HG02588 (cell line): ENCODE measurements around the gene GAREM1.

Experiments
- ATAC-seq: cut with Tn5 transposase; IDR thresholded peaks from one replicate; pipeline ENCODE4 v1.9.1; 2021; ENCODE audit warnings: mild to moderate bottlenecking, moderate library complexity; ENCODE audit not compliant: unreplicated experiment

GAREM1 gene

DNA sequence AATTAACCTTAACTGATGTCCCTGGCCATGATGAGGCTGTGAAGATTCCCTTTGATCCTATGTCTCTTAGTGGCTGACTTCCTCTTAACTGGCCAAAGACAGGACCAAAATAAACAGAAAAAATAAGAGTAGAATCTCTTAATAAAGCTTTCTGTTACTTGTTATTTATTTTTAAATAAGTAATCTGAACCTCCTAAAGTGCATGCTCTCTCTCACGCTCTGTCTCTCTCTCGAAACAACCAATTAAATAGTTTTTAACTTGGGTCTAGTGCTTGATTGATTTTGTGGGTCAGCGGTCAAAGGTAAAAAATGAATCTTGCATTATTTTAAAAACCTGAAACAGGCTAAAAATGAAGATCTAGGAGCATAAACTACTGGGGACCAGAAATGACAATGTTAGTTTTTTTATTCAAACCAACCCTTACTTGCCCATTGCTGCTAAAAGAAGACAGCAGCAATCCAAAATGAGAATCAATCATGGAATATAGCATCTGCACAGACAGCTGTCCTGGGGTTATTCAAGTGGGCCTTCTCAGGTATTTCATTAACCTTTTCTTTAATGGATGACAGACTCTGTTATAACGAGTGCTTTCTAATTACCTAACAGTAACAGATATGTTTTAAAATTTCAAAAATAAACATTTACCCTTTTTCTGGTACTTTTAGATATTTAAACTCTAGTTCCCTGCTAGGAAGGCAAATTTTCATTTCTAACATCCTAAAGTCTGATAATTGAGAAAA lies 11.2 kb downstream of the GAREM1 start:
- ATAC-seq = no peak

DNA sequence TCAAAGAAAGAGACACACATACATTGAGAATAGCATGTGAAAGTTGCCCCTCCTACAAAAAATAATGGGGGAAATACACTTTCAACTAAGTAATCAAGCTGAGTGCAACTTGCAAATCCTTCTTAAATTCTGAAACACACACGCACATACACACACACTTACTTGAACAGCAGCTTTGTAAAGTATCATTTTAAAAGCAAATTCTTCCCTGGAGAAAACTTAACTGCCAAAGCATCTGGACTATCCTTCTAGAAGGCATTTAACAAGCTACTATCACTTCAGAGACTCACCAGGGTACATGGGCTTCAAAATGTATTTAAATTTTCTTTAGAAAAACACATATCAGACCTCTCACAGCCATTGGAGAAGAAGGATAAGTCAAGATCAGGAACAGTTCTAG lies 15.3 kb downstream of the GAREM1 start:
- no peak for ATAC-seq

DNA sequence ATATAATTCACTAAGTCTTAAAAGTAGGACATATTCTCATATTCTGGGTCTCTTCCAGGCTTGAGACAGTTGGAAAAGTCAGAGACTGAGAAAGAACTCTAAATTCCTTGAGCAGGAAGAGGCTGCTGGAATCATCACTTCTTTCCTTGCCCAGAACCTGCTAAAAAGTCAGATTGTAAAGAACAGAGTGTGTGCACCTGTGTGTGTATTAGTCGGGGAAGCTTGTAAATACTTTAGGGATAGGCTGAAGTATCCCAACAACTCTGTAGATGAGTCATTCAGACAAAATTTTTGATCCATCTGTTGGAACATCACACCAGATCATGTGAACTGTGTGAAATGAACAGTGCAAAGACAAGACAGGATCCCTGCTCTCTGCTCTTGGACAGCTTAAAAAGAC lies 16.1 kb downstream of the GAREM1 start:
- no peak for ATAC-seq

DNA sequence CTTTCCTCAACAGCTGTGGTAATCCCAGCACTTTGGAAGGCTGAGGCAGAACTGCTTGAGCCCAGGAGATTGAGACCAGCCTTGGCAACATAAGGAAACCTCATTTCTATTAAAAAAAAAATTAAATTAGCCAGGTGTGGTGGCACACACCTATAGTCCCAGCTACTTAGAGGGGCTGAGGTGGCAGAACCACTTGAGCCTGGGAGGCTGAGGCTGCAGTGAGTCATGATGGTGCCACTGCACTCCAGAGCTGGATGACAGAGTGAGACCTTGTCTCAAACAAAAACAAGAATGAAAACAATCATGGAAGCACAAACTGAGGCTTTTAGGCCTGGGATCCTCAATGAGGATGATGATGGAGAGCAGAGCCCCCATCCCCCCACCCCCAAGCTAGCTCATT lies 19.8 kb downstream of the GAREM1 start:
- ATAC-seq = no peak

DNA sequence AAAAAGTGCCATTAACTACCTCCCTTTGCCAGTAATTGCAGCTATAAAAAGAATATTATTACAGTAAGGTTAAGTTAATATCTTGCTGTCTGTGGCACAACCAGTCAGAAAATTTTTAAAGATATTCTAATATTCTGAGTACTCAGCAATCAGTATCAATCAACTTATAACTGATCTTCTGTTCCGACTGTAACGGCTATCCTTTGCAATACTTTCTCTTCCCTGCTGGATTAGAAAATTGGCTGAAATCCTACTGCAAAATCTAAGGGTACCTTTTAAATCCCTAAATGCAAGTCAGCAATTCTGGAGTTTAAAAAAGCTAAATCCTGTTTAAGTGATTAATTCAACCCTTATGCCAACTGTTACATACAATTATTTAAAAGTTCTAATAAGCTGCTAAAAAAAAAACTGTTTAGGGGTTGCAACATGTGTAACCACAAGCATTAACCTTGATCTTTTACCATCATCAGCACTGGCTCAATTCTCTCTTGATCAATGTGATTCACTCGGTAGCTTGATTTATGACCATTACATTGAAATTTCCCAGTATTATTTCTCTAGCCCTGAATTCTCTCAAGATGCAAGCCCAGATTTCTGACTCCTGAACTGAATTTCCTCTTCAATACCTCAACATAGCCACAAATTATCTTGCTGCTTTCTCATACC lies 20.5 kb downstream of the GAREM1 start:
- no peak for ATAC-seq

DNA sequence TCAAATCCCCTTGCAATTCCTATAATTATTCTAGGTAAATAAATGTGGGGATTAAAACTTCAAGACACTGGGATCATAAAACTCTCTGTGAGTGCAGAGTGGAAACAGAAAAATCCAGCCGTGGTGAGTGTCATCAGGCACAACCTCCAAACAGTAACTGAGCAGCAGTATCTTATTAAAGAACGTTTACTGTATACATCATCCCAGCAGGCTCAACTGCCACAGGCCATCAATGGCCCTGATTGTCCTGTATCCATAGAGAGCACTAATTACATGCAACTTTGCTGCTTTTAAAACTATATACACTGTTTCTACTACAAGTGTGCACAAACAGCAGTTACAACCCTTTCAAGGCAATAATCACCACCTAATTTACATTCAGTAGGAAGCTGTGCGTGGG lies 23.9 kb downstream of the GAREM1 start:
- no peak for ATAC-seq

DNA sequence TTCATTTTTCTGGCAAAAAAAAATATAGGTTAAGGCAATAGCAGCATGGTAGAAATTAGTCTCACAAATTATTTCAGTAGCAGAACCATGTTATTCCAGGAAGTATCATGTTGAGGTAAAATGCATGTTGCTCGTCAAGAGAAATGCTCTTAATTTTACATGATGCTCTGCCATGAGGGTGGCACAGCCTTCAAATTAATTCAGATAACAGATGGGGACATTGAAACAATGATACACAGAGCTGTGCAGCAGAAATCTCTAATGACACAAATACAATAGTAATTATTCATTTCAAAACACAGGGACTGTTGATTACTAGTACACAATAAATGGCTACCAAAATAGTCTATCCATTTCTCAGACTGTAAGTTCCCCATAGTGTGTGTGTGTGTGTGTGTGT lies 24.8 kb downstream of the GAREM1 start:
- ATAC-seq = no peak

DNA sequence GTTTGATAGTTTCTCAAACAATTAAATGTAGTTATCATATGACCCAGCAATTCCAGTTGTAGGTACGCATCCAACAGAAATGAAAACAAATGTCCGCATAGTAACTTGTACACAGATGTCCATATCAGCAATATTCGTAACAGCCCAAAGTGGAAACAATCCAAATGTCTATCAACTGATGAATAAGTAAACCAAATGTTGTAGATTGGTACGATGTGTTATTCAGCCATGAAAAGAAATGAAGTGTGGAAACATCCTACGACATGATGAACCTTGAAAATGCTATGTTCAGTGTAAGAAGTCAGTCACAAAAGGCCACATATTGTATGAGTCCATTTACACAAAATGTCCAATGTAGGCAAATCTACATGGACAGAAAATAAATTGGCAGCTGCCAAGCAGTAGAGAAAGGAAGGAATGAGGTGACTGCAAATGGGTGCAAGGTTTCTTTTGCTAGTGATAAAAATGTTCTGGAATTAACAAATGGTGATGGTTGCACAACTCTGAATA lies 26.9 kb downstream of the GAREM1 start:
- no peak for ATAC-seq

DNA sequence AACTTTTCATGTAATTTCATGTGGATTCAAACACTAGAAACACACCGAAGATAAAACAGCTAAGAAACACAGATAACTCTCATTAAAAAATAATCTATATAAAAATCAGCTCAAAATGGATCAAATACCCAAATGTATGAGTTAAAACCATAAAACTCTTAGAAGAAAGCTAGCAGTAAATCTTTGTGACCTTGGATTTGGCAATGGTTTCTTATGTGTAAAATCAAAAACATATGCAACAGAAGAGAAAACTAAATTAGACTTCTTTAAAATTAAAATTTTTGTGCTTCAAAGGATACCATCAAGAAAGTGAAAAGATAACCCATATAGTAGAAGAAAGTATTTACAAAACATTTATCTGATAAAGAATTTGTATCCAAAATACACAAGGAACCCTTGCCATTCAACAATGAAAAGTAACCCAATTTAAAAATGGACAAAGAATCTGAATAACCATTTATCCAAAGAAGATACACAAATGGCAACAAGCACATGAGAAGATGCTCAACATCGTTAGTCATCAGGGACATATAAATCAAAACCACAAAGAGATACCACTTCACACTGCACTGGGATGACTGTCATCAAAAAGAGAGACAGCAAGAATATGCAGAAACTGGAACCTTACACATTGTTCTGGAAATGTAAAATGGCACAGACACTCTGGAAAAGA lies 27.5 kb downstream of the GAREM1 start:
- no peak for ATAC-seq

DNA sequence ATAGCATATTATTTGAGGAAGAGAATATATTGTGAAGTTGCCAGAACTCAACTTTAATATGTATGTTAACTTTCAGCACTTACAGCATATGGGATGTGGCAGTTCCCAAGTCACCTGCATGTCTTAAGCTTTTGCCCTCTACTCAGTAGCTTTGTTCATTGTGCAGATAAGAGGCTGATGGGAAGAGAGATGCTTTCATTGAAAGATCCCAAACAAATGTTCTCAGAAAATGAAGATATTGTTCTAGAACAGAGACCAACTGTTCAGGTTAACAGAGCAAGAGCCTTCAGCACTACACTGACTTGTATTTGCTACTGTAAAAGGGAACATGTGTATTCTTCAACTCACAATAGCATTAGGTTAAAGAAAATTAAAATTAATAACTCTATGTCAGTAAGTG lies 28.1 kb downstream of the GAREM1 start:
- no peak for ATAC-seq

DNA sequence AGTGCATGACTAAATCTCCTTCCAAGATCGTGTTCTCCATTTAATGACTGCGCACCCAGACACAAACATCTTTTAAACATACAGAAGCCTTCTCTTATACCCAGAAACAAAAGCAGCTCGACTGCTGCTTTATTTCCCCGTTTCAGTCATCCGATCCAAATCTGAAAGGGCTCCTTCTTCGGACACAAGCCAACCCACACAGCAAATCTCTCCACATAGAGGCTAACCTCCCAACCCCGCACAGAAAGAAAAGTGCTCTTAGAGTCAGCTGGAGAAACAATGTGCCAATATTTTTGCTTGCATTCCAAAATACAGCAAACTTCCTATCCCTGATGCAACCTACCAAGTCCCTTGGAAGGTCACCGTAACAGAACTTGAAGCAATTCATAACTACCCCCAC lies 29.1 kb downstream of the GAREM1 start:
- ATAC-seq = no peak

DNA sequence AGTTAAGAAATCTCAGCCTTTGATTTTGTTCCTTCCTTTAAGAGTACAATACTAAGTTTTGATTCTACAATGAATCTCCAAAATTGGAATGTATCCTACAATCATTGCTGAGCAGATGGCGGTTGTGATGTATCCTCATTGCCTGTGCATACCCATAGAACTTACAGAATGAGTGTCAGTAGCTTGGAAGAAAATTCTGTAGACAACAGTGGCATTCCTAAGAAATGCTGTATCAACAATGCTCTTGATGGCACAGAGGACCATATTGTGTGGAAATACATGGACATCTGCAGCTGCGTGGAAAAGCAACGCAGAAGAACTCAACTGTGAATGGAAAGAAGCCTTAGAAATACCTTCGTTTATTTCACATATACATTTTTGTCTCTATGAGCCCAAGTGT lies 30.2 kb downstream of the GAREM1 start:
- no peak for ATAC-seq

DNA sequence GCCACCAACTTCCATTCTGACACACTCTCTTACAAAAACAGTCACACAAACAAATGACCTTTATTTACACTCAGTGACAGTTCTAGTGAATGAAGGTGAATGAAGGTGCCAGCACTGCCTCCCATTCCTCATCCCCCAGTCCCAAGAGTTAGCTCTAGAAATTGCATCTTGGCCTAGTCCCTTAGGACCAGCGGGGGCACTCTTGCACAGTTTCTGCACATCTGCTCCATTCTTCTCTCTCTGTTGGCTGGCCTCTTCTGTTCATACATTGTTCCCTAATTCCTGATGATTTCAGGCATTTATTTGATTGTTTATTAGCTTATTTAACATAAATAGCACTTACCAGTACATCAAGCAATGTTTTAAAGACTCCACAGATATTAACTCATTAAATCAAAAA lies 30.9 kb downstream of the GAREM1 start:
- no peak for ATAC-seq

DNA sequence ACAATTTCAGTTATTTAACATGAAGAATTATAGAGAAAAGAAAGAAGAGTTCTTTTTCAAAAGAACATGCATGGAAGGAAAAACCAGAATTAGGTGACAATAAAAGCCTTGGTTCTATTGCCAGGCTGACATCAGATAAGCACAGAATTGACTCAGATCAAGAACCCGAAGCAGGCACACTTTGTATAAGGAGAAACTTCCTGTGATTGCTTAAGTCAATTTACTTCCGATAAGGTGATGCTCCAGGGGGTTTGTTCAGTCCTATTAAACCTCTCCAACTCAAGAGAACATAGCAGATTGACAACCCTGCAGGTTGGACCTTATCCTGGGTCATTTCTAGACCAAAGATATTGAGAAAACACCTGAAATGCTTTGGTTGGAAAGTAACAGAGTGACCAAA lies 31.4 kb downstream of the GAREM1 start:
- no peak for ATAC-seq

DNA sequence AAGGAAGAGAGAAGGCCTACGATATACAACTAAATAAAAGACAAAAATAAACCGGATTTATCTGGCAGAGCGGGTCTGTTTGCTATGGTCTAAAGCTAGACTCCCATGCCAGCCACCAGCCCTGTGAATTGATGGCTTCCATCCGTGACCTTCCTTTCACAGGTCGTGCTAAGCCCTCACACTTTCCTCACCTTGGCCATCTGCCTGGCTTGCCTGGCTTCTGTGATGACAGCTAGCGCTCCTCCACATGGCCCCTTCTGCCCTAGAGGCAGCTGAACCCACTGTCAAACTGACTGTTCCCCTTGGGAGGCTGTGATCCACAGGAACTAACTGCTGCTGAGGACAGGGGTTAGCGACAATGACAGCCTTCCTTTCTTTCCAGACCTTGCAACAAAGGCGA lies 32.5 kb downstream of the GAREM1 start:
- ATAC-seq = no peak

DNA sequence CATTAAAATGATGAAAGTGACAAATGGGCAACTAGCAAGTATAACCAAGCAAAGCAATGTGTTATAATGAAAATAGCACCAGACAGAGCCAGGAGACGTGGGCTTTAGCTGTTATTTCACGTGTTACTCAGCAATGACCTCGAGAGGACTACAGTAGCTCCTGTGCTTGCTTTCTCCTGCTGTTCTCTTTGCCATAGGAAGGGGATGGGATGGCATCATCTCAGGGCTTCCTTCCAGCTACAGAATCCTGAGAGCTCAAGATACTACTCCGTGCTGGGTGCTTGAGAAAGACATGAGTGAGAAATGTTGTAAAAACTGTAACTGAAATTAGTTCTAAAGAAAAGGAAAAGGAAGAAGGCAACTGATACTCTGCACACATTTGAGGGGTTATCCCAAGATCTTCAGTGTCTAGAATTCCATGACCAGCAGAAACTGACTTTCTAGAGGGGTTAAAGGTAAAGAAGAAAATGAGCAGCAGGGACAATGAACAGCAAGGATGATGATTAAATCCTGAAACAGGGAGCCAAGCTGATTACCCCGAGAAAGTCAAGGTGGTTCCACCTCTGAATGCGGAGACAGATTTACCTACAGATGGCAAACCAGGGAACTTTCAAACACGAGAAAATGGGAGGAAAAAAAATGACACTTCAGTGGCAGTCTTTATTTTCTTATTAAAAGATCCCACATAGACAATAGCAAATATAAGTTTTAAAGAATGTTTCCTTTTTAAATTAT lies 33.4 kb downstream of the GAREM1 start:
- no peak for ATAC-seq

DNA sequence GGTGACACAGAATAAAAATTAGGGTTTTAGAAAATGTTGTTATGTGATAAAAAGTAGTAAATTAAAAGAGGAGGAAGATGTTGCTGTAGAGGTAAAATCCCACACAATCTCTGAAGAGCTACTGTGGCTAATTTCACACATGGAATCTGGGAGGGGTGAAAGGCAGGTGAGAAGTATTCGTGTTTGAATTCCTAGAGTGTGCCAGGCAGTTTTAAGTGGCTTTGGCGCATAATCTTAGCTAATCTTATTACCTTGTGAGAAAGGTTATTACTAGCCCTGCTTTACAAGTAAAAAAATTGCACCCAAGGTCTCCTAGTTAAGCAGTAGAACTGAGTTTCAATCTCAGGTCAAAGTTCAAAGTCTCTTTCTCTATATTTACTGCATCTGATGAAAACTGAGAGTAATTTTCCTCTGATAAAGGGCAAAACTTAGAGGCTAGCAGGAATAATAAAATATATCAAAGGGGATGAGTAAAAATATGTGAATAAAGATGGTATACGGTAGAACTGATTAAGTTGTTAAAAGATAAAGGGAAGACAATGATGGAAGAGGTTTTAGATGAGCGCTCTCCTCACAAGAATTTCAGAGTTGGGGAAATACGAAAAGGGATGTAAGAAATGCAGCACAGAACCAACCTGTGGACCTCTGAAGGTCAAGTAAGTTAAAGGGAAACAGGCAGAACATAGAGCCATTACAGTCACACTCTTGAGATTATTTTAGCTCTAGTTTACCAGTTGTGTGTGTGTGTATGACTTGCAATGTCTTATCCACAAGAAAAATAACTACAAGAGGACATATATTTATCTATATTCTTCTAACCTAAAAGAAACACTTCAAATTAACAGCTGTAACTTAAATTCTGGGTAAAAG lies 34.8 kb downstream of the GAREM1 start:
- no peak for ATAC-seq

DNA sequence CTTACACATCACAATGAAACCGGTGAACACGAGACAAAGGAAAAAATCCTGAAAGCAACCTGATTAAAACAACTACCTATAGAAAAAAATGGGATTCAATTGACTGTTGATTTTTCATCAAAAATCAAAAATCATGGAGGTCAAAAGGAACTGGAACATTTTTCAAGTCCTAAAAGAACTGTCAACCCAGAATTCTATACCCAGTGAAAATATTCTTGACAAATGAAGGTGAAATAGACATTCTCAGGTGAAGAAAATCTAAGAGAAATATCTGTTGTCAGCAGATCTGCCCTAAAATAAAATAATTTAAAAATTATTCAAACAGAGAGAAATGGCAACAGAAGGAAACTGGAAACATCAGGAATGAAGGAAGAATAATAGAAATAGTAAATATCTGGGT lies 38.9 kb downstream of the GAREM1 start:
- ATAC-seq = no peak

DNA sequence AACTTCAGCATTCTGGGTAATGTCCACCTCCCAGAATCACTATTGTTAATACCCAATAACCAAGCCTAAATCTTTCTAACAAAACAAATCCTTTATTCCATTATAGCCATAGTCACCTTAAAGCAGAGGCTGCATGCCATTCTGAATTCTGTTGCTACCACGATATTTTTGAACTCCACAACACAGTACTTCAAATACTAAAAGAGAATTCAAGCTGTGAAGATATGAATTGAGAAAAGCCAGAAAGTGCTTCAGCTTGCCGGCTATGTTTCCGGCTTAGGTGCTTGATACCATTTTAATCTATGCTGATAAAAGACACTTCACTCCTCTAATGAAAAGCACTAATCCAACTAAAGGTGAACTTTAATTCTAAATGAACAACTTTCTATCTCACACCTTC lies 41.3 kb downstream of the GAREM1 start:
- ATAC-seq = no peak

DNA sequence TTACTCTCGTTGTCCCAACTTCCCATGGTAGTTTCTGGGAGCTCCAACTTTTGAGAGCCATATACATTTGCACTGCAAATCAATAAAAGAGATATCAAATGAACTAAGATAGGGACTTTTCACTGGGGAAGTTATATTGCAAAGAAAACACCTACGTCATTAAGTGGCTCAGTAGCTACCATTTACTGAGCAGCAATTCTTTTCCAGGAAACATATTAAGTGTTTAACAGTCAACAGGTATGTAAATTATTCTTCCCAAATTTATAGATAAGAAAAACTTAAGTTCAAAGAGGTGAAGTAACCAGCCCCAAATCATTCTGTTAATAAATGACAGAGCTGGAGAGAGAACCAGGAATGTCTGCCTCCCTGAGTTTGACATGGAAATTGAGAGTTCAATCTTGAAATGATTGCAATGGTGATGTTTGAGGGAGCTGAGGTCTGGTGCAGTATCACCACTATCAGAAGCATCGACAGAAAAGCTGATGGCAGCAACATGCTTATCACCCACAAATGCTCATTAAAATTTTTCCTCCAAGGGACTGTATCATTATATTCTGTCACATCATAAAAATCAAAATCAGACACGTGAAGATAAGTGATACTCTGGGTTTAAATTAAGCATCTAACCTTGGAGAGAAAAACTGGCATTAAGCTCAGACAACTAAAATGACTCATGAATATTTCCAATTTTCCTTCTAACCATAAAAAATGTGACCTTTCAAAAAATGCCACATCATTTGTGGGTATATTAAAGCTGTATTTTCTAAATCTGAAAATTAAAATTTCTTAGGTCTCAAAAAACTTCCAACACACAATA lies 43.4 kb downstream of the GAREM1 start:
- no peak for ATAC-seq
